Cardiac fibroblast (primary cell): ENCODE data around the gene ZBTB47.

Experiments used
- DNase-seq, 2 donors: peaks; one replicate each; pipeline versions ENCODE4 v3.0.0 to v3.0.0-alpha.2; 2010; ENCODE audit warnings: low read depth in 2 of 2
- H3K4me3 ChIP-seq, 2 donors: replicated peaks in 1 of 2; 1 replicate in 1 of 2; 2 replicates in 1 of 2; pipeline ENCODE4 v1.5.1; 2011; ENCODE audit warnings: low read depth in 2 of 2, low read length in 2 of 2, mild to moderate bottlenecking in 2 of 2, moderate library complexity in 1 of 2
- TF ChIP-seq, protein P1 (sequence below): IDR thresholded peaks from one replicate; pipeline ENCODE4 v1.5.1; 2011; ENCODE audit warnings: low read depth, mild to moderate bottlenecking, low read length, inconsistent platforms

ZBTB47 gene

GRCh38 chr3:42664438-42664803, 10.9 kb downstream of the ZBTB47 start:
- TF ChIP-seq, protein P1, sequence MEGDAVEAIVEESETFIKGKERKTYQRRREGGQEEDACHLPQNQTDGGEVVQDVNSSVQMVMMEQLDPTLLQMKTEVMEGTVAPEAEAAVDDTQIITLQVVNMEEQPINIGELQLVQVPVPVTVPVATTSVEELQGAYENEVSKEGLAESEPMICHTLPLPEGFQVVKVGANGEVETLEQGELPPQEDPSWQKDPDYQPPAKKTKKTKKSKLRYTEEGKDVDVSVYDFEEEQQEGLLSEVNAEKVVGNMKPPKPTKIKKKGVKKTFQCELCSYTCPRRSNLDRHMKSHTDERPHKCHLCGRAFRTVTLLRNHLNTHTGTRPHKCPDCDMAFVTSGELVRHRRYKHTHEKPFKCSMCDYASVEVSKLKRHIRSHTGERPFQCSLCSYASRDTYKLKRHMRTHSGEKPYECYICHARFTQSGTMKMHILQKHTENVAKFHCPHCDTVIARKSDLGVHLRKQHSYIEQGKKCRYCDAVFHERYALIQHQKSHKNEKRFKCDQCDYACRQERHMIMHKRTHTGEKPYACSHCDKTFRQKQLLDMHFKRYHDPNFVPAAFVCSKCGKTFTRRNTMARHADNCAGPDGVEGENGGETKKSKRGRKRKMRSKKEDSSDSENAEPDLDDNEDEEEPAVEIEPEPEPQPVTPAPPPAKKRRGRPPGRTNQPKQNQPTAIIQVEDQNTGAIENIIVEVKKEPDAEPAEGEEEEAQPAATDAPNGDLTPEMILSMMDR: no peak
- DNase-seq: no peak
- H3K4me3 ChIP-seq: no peak overlapping the region

GRCh38 chr3:42665050-42665878, 11.8 kb downstream of the ZBTB47 start:
- DNase-seq: no peak
- no peak overlapping the region for H3K4me3 ChIP-seq
- TF ChIP-seq, protein P1: no peak

- H3K4me3 ChIP-seq: no peak overlapping the region
- DNase-seq: no peak
- TF ChIP-seq, protein P1: no peak
Observed at GRCh38 chr3:42666022-42666421, 12.5 kb downstream of the ZBTB47 start.

DNA sequence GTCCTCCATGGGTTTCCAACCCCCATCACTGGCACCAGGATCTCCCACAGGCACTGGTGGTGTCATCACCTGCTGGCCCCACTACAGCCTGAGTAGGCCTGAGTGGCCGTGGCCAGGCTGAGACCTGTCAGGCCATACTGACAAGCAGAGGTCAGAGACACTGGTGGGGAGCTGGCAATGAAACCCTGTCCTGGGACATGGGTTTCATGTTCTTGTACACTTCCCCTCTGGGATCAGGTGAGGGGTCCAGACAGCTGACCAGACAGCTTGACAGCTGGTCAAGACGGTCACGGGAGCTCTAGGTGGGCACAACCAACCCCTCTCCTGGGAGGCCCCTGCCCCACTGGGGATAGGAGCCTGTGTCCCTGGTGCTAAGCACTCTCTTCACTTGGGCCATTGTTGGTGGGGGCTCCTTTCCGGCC, 13.1 kb downstream of the ZBTB47 start:
- no peak for DNase-seq

GRCh38 chr3:42667096-42667522, 13.6 kb downstream of the ZBTB47 start:
- H3K4me3 ChIP-seq: no peak overlapping the region
- DNase-seq: no peak
- TF ChIP-seq, protein P1: no peak

More for the DNA sequence above, 13.1 kb downstream of the ZBTB47 start:
- H3K4me3 ChIP-seq: no peak overlapping the region
- TF ChIP-seq, protein P1: no peak

DNA sequence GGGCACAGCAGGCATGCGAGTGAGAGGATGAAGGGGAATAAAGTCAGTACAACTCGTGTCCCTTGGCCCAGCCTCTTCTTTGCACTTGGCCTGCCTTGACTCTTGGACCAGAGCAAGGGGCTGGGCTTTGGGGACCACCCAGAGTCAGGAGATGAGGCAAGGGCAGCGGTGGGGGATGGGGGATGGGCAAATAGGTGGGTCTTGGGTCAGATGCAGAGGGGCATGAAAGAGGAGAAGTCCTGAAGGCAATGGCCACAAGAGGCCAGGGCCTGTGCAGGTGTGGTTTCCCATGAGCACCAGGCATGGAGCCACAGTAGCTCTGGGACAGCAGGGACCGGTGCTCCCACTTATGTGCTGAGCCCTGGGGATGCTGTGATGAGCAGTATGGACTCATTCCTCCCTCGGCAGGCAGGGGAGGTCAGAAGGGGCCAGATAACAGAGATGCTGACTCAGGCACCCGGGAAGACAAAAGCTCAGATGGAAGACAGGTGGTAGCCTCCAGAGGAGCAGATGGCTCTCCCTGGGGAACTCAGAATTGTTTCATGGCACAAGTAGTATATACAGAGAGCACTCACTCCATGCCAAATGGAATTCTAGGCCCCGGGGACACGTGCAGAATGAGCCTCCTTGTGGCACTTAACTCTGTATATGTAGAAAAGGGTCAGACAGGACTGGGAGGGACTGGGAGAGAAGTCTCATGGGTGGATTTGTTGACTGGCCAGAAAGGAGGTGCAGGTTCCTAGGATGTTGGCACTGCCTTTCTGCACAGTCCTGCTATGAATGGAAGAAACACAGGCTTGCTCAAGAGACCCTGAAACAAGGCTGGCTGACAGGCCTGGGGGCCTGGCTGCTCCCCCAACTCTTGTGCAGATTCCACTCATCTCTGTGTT, 14.3 kb downstream of the ZBTB47 start:
- TF ChIP-seq, protein P1: no peak
- no peak overlapping the region for H3K4me3 ChIP-seq
- no peak for DNase-seq
